Cardiac muscle cell (in vitro differentiated cells and primary cell): ENCODE measurements around the gene PCNA. TPM values are rescaled to one million over a fixed set of nuclear protein-coding genes. Genes with fewer than 3 reads are reported as not detected.
A peak's percentile ranks its signal among the peaks of the same experiment; 100 is the strongest.
"Not testable (repeated sequence)": the region's sequence is repeated elsewhere in the genome, so short reads cannot be mapped to it uniquely, and the experiment has no call there.

Experiments used
- DNase-seq, 2 donors: peaks; one replicate each; pipeline versions ENCODE4 v3.0.0 to v3.0.0-alpha.2; 2010 to 2017; ENCODE audit warnings: low read depth in 1 of 2, low spot score in 1 of 2
- H3K27ac ChIP-seq: fragments of 200-600 bp; sonication (generic); 2 replicates; pipeline ENCODE4 v1.5.1; 2016
- H3K27me3 ChIP-seq: fragments of 200-600 bp; sonication (generic); 2 replicates; pipeline ENCODE4 v1.6.0; 2016; ENCODE audit warnings: control low read depth
- H3K36me3 ChIP-seq: fragments of 200-600 bp; sonication (generic); 2 replicates; pipeline ENCODE4 v1.5.1; 2016; ENCODE audit warnings: control low read depth
- H3K4me1 ChIP-seq: fragments of 200-600 bp; sonication (generic); 2 replicates; pipeline ENCODE4 v1.8.1; 2017; ENCODE audit warnings: low read depth, mild to moderate bottlenecking, mixed run types
- H3K4me3 ChIP-seq: fragments of 200-600 bp; sonication (generic); 2 replicates; pipeline ENCODE4 v1.5.1; 2016; ENCODE audit warnings: mild to moderate bottlenecking
- H3K9me3 ChIP-seq: fragments of 200-600 bp; sonication (generic); 2 replicates; pipeline ENCODE4 v1.5.1; 2017; ENCODE audit warnings: low read depth, mild to moderate bottlenecking, control low read depth
- CTCF ChIP-seq: IDR thresholded peaks from 2 replicates; pipeline ENCODE4 v1.5.1; 2012; ENCODE audit warnings: low read depth, mild to moderate bottlenecking, low read length
- polyA plus RNA-seq: library from polyadenylated mRNA; unstranded; fragments of >200 nt; fragmentation: Nextera tagmentation; extraction: Ambion mirVana; gene quantifications from 2 replicates; pipeline ENCODE4 v1.2.1, GENCODE V29; 2016
- total RNA-seq: library from RNA; depleted of rRNA; stranded (reverse); fragments of >200 nt; gene quantifications from 2 replicates; pipeline ENCODE4 v1.2.3, GENCODE V29; 2016

The PCNA gene
- total and polyA plus RNA-seq, 2 experiments from 2014 or later: 46.6 to 81.2 TPM

GRCh38 chr20:5109276-5109675 lies 10.5 kb downstream of the PCNA start:
- Histone ChIP-seq H3K27me3 (no peaks in the 10 kb centered on the region), H3K9me3 (no peaks in the 10 kb centered on the region), H3K27ac (no peak overlapping the region), H3K36me3 (peaks cover 37% of the 10 kb centered on the region), H3K4me1 (peaks cover 7% of the 10 kb centered on the region), H3K4me3 (no peak overlapping the region)
- no peak for DNase-seq
- TF ChIP-seq CTCF: no peak

GRCh38 chr20:5104479-5104878 lies 15.3 kb downstream of the PCNA start:
- H3K36me3 ChIP-seq: peaks cover 58% of the 10 kb centered on the region
- H3K27ac ChIP-seq: no peak overlapping the region
- no peaks in the 10 kb centered on the region for H3K27me3 ChIP-seq
- H3K4me3 ChIP-seq: no peak overlapping the region
- no peak for TF ChIP-seq CTCF
- no peak for DNase-seq
- H3K9me3 ChIP-seq: no peaks in the 10 kb centered on the region
- H3K4me1 ChIP-seq: no peaks in the 10 kb centered on the region

- H3K4me3 ChIP-seq: no peak overlapping the region
- peaks cover 54% of the 10 kb centered on the region for H3K36me3 ChIP-seq
- no peaks in the 10 kb centered on the region for H3K27me3 ChIP-seq
- no peaks in the 10 kb centered on the region for H3K9me3 ChIP-seq
- H3K27ac ChIP-seq: no peak overlapping the region
- peak; percentile 69 for TF ChIP-seq CTCF
- no peaks in the 10 kb centered on the region for H3K4me1 ChIP-seq
- peak; percentile 68 to 70 for DNase-seq
Measured at GRCh38 chr20:5100684-5101347, 18.9 kb downstream of the PCNA start.

- not testable (repeated sequence) for DNase-seq
- H3K36me3 ChIP-seq: peaks cover 46% of the 10 kb centered on the region
Measured at GRCh38 chr20:5099909-5100308, 19.8 kb downstream of the PCNA start.

GRCh38 chr20:5099009-5099408 lies 20.7 kb downstream of the PCNA start:
- H3K27me3 ChIP-seq, H3K27ac ChIP-seq, DNase-seq, H3K4me1 ChIP-seq, H3K4me3 ChIP-seq, H3K9me3 ChIP-seq: not testable (repeated sequence)
- peaks cover 38% of the 10 kb centered on the region for H3K36me3 ChIP-seq

More at GRCh38 chr20:5099909-5100308, 19.8 kb downstream of the PCNA start:
- H3K27ac ChIP-seq, H3K9me3 ChIP-seq, H3K4me3 ChIP-seq, H3K27me3 ChIP-seq, H3K4me1 ChIP-seq: not testable (repeated sequence)

- H3K36me3 ChIP-seq: peaks cover 33% of the 10 kb centered on the region
- no peaks in the 10 kb centered on the region for H3K4me1 ChIP-seq
- no peak for TF ChIP-seq CTCF
- no peak overlapping the region for H3K27ac ChIP-seq
- H3K4me3 ChIP-seq: no peak overlapping the region
- no peaks in the 10 kb centered on the region for H3K27me3 ChIP-seq
- H3K9me3 ChIP-seq: no peaks in the 10 kb centered on the region
- DNase-seq: no peak
Measured at GRCh38 chr20:5096463-5096862, 23.3 kb downstream of the PCNA start.
